HG02870 (cell line): Measurements from ENCODE around the gene AGPAT3.
"Not testable (repeated sequence)": the region's sequence is repeated elsewhere in the genome, so short reads cannot be mapped to it uniquely, and the experiment has no call there.

ENCODE experiments used
- ATAC-seq: cut with Tn5 transposase; IDR thresholded peaks from one replicate; pipeline ENCODE4 v1.9.1; 2021; ENCODE audit warnings: mild to moderate bottlenecking, moderate library complexity; ENCODE audit not compliant: unreplicated experiment

AGPAT3 gene, protein sequence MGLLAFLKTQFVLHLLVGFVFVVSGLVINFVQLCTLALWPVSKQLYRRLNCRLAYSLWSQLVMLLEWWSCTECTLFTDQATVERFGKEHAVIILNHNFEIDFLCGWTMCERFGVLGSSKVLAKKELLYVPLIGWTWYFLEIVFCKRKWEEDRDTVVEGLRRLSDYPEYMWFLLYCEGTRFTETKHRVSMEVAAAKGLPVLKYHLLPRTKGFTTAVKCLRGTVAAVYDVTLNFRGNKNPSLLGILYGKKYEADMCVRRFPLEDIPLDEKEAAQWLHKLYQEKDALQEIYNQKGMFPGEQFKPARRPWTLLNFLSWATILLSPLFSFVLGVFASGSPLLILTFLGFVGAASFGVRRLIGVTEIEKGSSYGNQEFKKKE

DNA sequence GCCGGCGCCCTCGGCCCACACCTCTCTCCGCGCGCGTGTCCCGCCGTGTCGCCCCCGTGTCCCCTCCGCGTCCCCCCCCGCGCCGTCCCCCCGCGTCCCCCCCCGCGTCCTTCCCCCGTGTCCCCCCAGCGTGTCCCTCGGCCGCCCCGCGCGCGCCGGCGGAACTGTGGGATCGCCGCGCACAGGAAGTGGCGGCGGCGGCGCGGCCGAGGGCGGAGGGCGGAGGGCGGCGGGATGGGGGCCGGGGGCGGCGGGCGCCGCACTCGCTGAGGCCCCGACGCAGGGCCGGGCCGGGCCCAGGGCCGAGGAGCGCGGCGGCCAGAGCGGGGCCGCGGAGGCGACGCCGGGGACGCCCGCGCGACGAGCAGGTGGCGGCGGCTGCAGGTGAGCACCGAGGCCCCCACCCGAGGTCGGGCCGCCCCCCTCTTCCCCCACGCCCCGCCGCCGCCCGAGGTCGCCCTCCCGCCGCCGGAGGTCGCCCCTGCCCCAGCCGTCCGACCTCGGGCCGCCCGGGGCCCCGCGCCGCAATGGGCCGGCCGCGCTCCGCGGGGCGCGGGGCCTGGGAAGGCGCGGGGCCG is at the start of gene AGPAT3:
AGPAT3 (plus strand) TSS at position 262 of the 578 bp plus-strand sequence. CDS start 94,459 bp downstream, outside the sequence.
- ATAC-seq, result no peak

DNA sequence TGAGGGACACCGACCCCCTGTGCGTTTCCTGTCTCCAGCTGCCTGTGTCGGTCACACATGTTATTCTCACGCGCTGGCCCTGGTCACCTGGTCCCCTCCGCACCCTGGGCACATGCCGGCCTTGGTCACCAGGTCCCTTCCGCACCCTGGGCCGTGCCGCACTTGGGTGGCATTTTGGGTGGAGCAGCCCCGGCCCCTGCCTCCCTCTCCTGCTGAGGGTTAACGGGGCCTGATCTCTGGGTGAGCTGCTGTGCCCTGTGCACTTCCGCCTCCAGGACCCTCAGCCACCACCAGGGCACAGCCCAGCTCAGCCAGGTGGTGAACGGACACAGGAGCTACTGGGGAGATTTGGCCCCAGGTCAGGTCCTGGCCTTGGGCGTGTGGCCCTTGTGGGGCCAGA is 49.0 kb upstream of the AGPAT3 start:
- no peak for ATAC-seq

DNA sequence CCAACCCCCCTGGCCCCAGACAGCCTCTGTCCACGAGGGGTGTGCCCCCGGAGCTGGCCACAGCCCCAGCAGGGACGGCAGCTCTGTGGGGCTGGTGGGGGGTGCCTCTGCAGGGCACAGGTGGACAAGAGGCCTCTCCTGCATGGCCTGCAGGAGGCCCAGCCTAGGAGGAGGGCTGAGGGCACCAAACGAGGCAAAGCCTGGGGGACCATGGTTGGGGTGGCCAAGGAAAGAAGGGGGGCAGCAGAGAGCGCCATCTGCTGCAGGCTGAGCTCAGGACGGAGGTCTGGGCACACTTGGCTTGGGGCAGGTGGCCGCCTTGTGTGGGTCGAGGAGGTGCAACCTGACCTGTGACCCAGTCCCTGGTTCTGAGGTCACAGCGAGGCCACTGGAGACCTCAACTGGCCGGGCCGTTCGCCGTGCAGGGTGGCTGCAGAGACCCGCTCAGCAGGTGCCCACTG is 48.4 kb upstream of the AGPAT3 start:
- no peak for ATAC-seq

DNA sequence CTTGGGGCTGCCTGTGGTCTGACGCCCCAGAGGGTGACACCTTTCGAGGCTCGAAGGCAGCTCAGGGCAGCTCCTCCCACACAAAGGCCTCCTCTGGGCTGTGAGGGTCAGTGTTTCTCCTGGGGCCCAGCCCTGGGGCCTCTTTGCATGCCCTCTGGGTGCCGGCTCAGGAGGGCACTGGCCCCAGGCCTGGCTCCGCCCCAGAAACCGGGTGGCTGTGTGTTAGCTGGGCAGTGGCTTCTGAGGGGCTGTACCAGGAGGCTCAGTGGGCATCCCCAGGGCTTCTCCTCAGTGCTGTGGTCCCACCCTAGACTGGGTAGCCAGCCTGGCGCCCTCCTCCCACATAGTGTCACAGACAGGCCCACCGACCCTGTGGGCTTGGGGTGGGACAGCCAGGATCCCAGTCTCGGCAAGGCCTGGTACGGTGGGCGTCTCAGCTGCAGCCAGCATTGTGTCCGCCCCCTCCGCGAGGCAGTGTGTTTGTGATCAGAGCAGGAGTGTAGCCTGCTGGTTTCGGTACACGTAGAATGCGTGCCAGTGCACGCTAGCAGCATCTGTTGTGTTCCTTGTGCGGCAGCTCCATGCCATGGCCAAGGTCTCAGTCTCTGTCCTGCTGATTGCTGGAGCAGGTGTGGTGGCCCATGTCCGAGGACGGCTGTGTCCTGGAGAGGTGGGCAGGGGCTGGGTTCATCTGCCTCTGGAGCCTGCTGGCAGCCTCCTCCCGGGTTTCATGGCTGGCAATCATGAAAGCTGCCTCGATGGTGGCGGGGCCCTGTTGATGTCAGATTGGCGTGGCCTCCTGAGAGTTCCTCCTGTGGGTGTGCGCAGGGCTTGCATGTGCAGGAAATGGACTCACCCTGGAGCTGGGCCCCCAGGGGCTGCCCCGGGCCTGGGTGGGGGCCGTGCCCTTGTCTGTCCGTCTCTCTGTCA is 47.6 kb upstream of the AGPAT3 start:
- no peak for ATAC-seq

DNA sequence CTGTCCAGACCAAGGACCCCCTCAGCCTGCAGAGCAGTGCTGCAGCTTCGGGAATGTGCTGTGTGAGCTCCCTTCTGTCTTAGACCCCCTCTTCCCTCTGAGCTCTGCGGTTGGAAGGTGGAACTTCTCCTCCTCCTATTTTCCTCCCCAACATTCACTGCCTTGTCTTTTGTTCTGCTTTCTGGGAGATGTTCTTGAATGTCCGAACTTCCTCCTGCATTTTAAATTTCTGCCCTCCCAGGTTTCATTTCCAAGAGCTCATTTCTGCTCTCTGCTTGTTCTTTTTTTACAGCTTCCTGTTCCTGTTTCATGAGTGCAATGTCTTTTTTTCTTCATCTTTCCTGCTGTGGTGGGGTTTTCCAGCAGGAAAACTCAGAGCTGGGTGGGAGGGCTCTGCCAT is 46.3 kb upstream of the AGPAT3 start:
- ATAC-seq, result no peak

DNA sequence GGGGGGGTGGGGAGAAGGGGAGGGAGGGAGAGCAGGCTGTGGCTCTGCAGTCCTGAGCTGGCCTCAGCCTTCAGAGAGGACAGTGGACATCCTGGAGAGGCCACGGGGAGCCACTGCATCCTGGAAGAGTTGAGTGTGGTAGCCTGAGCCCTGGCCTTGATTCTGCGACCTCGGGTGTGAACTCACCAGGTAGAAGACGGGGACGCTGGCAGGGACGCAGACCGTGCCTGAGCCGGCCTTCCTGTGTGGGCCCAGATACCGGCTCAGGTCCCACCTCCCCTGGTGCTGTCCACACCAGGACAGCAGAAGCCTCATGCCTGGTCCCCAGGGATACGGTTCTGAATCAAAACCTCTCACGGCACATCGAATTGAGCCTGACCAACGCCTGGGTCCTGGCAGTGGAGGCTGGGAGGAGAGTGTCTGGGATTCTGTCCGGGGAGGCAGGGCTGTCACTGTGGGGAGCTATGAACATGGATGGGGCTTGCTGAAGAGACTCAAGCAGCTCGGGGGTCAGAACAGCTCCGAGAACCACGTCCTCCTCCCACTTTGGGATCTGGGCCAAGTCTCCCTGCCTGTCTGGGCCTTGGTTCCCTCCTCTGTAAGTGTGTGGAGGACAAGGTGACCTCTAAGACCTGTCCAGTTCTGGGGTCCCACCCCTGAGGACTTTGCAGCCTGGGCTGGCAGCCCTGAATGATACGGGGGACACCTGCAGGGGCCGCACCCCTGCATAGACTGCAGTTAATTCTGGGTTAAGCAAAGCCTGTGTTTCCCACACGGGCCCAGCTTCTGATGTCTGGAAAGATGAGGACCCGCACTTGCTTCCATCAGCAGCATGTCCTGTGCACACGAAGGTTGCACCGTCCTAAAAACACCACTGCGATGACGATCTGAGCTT is 45.3 kb upstream of the AGPAT3 start:
- no peak for ATAC-seq

DNA sequence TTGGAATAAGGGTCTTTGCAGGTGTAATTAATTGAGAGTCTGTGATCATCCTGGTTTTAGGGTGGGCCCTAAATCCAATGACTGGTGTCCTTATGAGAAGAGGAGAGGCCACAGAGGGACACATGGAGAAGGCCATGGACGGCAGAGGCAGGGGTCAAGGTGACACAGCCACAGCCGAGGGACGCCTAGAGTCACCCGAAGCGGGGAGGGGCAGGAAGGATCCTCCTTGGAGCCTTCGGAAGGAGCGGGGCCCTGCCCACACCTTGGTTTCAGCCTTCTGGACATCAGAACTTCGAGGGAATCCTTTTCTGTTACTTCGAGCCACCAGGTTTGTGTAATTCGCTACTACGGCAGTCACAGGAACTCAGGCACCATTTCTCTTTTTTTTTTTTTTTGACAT is 44.6 kb upstream of the AGPAT3 start:
- ATAC-seq, result no peak

DNA sequence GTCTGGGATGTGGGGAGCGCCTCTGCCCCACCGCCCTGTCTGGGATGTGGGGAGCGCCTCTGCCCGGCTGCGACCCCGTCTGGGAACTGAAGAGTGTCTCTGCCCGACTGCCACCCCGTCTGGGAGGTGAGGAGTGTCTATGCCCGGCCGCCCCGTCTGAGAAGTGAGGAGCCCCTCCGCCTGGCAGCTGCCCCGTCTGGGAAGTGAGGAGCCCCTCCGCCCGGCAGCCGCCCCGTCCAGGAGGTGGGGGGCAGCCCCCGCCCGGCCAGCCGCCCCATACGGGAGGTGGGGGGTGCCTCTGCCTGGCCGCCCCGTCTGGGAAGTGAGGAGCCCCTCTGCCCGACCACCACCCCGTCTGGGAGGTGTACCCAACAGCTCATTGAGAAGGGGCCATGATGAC is 42.9 kb upstream of the AGPAT3 start:
- ATAC-seq, result not testable (repeated sequence)

DNA sequence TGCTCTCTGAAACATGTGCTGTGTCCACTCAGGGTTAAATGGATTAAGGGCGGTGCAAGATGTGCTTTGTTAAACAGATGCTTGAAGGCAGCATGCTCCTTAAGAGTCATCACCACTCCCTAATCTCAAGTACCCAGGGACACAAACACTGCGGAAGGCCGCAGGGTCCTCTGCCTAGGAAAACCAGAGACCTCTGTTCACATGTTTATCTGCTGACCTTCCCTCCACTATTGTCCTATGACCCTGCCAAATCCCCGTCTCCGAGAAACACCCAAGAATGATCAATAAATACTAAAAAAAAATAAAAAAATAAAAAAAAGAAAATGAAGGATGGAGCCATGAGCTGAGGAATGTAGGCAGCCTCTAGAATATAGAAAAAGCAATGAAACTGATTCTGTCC is 42.3 kb upstream of the AGPAT3 start:
- not testable (repeated sequence) for ATAC-seq

DNA sequence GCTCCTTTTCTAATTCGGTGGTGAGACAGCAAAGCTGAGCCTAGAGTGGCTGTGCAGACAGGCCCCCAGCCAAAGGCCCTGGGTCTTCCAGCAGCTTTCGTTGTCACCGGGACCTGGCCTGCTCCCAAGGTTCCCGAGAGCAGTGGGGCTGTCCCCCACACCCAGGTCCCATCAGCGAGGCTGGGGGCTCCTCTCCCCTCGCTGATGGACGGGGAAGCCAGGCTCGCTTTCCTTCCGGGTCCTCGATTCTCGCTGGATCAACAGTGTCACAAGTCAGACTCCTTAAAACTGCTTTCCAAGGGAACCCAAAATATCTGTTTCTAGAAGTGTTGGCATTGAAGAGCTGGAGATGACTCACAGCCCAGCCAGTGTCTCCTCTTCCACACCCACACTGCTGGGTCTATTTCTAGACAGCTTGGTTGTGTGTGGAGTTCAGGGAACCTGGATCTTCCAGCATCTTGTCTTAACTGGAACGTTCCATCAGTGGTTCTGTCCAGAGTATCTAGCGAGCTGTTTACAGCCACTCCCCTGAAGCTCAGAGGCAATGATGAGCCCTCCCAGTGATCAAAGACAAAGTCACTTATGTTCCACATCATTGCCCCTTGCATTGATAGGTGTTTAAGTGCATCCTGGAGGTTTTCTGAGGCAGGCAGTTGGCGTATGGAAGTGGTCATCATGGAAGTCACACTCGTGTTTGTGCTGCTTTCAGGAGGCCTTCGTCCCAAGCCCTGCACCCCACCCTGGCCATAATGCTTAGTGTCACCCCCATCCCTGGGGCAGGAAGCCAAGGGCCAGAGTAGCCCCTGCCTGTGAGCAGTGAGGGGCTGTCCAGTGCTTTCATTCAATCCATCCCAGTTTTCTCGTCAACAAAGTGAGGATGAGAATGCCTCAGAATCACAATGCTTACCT is 40.4 kb upstream of the AGPAT3 start:
- no peak for ATAC-seq

DNA sequence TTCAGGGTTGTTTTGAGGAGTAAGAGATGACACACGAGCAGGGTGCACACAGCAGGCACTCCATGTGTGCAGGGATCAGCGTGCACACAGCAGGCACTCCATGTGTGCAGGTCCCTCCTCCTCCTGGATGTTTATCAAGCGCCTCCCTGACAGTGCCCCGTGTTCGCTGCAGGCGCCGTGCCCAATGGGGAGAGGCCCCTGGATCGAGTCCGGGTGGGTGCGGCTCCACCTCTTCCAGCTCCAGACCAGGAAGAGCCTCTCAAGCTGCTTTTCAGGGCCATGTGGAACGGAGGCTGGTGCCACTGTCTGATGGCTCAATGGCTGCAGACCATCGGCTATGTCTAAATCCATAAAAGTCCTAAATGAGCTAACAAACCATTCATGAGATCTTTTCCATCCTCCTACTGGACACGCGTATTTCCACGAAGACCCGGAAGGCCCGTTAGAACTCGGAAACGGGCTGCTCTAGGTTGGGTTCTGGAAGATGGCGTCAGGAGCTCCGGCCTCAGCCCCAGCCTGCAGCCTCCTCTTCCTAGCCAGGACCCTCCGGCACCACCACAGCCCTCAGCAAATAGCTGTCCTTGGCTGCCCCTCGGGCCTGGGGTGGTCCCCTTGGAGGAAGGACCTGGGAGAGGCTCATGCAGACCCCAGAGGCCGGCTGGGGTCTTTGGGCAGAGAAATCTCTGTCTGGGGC is 39.6 kb upstream of the AGPAT3 start:
- ATAC-seq, result no peak

DNA sequence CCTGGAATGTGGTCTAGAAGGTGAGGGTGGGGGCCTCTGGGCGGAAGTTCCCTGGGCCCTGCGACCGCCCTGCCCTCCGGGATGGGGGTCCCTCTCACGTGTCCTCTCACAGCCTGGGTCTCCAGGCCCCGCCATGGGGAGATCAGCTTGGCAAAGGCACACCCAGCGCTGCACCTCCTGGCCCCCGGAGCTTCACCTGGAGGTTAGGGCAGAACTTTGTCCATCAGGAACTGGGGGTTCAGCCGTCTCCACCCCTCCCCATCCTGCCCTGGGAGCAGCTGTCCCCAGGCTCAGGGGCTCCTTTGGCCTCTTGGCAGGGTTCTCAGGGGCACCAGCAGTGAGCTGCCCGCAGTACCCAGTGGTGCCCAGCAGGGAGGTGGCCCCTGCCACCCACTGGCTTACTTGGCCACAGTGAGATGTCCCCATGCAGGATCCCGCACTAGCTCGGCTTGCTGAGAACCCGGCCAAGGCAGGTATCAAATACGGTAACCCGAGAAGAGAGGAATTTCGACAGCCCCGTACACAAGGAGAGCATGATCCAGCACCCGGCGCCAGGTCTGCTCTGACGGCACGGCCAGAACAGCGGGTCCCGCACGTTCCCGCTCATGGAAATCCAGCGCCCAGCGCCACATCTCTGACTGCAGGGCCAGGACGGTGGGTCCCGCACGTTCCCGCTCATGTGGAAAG is 38.9 kb upstream of the AGPAT3 start:
- ATAC-seq, result no peak

DNA sequence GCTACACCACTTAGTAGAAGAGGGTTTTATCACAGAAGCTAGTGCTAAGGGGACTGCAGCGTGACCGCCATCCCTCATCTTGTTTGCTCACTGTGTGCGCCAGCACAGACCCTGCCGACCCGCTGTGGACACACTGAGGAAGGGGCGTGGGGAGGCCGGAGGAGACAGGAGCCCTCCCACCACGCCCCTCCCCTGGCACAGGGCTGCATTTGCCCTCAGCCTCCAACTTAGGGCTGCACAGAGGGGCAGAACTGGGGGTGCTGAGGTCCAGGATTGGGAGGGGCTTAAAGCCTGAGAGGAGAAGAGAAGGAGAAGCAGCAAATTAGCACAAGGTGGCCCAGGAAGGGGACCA is 38.4 kb upstream of the AGPAT3 start:
- ATAC-seq, result no peak

DNA sequence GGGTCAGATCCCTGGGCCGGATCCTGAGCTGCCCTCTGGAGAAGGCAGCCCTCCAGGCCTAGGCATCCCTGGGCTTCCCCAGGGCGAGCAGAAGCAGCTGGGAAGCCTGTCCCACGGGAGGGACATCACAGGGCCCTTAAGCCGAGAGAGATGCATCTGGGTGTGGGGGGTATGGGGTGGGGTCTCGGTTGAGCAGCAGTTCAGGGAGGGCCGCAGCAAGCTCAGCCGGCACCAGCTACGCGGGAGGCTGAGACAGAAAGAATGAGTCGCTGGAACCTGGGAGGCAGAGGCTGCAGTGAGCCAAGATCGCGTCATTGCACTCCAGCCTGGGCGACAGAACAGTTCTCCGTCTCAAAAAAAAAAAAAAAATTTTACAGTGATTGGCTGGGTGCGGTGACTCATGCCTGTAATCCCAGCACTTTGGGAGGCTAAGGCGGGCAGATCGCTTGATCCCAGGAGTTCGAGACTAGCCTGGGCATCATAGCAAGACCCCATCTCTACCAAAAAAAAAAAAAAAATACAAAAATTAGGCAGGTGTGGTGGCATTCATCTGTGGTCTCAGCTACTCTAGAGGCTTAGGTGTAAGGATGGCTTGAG is 37.9 kb upstream of the AGPAT3 start:
- no peak for ATAC-seq

DNA sequence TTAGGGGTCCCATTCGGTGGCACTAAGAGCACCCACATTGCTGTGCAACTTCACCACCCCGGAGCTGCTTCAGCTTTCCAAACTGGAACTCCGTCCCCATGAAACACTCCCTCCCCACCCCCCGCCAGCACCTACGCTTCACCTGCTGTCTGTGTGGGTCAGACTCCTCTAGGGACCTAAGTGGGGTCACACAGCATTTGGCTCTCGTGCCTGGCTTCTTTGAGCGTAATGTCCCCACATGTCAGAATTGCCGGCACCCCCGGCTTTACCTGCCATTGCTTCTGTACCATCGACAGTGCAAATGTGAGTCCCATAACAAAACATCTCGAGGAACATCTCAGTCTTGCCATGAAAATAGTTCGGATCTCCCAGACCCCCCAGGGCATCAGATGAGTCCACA is 35.9 kb upstream of the AGPAT3 start:
- no peak for ATAC-seq

DNA sequence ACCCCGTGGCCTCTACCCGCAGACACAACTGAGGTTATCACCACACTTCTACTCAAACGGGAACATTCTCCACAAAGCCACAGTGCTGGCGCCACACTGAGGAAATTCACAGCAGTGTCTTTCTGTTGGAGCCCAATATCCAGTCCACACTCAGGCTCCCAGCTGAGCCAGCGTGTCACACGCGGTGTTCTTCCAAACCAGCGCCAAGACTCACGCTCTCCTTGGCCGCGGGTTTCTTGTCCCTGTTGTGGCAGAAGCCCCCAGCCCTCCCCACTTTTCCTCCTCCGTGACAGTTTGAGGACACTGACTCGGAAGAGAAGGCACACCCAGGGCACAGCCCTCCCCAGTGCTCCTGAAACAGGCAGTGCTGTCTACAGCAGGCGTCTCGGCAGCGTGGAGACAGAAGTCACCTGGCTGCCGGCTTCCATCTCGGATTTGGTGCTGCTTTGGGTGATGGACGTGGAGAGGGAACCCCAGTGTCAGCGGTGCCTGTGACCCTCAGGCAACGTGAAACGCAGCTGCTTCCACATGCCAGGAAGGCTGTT is 35.4 kb upstream of the AGPAT3 start:
- ATAC-seq, result no peak

DNA sequence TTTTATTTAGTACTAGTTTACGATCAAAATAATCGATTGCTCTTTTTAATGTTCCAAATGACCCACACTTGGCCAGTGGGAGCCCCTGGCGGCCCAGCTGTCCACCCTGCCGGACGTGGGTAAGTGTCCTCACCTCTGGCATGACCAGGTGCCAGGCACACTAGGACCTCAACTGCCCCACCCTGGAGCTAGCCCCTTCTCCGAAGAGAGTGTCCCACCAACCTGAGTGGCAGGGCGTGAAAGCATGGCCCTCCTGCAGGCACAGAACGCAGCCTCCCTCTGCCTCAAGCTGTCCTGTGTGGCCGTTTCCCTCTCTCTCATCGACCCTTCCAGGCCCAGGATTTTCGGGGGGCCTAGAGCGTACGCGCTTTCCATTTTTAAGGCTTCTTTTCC is 32.9 kb upstream of the AGPAT3 start:
- ATAC-seq, result no peak

DNA sequence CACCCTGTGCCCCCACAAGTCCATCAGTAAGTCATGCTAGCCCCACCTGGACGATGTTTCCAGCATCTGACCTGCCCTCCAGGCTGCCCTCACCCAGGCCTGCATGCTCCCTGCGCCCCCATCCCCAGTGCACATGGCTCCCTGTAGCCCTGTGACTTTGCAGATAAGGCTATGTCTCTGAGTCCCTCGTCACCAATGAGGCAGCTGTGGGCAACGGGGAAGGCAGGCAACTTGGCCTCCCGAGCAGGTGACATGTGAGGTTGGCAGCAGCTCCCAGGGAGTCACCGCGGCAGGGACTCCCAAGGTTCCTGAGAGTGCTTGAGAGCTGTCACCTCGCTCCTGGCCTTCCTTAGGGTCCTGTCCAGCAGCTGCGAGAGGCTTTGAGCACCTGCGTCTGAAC is 32.4 kb upstream of the AGPAT3 start:
- no peak for ATAC-seq
